HFFc6 (cell line): ENCODE data around the gene BSDC1. TPM values are rescaled to one million over a fixed set of nuclear protein-coding genes. Genes with fewer than 3 reads are reported as not detected.

Experiments
- DNase-seq: peaks from one replicate; pipeline ENCODE4 v3.0.0-alpha.2; 2018
- H3K27ac Mint-ChIP-seq: 2 replicates; pipeline ENCODE4 v1.8.0; 2020; ENCODE audit warnings: mild to moderate bottlenecking, mixed read lengths
- H3K27me3 Mint-ChIP-seq: 2 replicates; pipeline ENCODE4 v1.8.0; 2021; ENCODE audit warnings: mild to moderate bottlenecking, moderate library complexity, mixed read lengths; ENCODE audit not compliant: insufficient read depth
- H3K36me3 Mint-ChIP-seq: 2 replicates; pipeline ENCODE4 v1.8.0; 2021; ENCODE audit warnings: low read depth, mixed read lengths
- H3K4me1 Mint-ChIP-seq: 2 replicates; pipeline ENCODE4 v1.8.0; 2020; ENCODE audit warnings: low read depth, mixed read lengths
- H3K4me3 Mint-ChIP-seq: 2 replicates; pipeline ENCODE4 v1.8.0; 2020; ENCODE audit warnings: mild to moderate bottlenecking, moderate library complexity, mixed read lengths
- H3K9me3 Mint-ChIP-seq: 2 replicates; pipeline ENCODE4 v1.8.0; 2020; ENCODE audit warnings: mild to moderate bottlenecking, mixed read lengths
- CTCF ChIP-seq: fragments of 200-600 bp; sonication (generic); IDR thresholded peaks from 2 replicates; pipeline ENCODE4 v1.5.0; 2021; ENCODE audit warnings: antibody characterized with exemption, mild to moderate bottlenecking
- total RNA-seq, 6 experiments: library from RNA; stranded (reverse); fragmentation: NEBNext Ultra II Directional; extraction: Animal tissue kit (Norgen Biotek cat#: 25700); gene quantifications; 2 replicates in 1 of 6; 3 replicates in 5 of 6; pipeline ENCODE4 v1.2.3, GENCODE V29; 2021

BSDC1 gene
- total RNA-seq, 6 experiments from 2014 or later = 52.9 to 65.5 (median 60.1) TPM

- H3K4me3 Mint-ChIP-seq = no peak overlapping the region
- no peaks in the 10 kb centered on the region for H3K36me3 Mint-ChIP-seq
- H3K27ac Mint-ChIP-seq = no peak overlapping the region
- peaks cover 2% of the 10 kb centered on the region for H3K27me3 Mint-ChIP-seq
- H3K9me3 Mint-ChIP-seq = no peaks in the 10 kb centered on the region
- no peak for TF ChIP-seq CTCF
- no peak for DNase-seq
- peaks cover 27% of the 10 kb centered on the region for H3K4me1 Mint-ChIP-seq
Observed at GRCh38 chr1:32341186-32341757, 53.0 kb downstream of the BSDC1 start.

GRCh38 chr1:32339363-32339978 is 54.8 kb downstream of the BSDC1 start:
- Mint-ChIP-seq H3K27ac (no peak overlapping the region), H3K36me3 (no peaks in the 10 kb centered on the region), H3K9me3 (no peaks in the 10 kb centered on the region), H3K4me1 (peaks cover 32% of the 10 kb centered on the region), H3K27me3 (peaks cover 4% of the 10 kb centered on the region), H3K4me3 (no peak overlapping the region)
- peak; percentile 54 for DNase-seq
- no peak for TF ChIP-seq CTCF

GRCh38 chr1:32338637-32339145 is 55.5 kb downstream of the BSDC1 start:
- TF ChIP-seq CTCF = no peak
- 0 out of 2 replicates have a peak, but pooled peaks cover under 1% of the 10 kb centered on the region for H3K36me3 Mint-ChIP-seq
- DNase-seq = no peak
- no peak overlapping the region for H3K27ac Mint-ChIP-seq
- H3K4me3 Mint-ChIP-seq = no peak overlapping the region
- H3K9me3 Mint-ChIP-seq = no peaks in the 10 kb centered on the region
- peaks cover 32% of the 10 kb centered on the region for H3K4me1 Mint-ChIP-seq
- peaks cover 4% of the 10 kb centered on the region for H3K27me3 Mint-ChIP-seq

GRCh38 chr1:32337855-32338636 is 56.2 kb downstream of the BSDC1 start:
- no peak for TF ChIP-seq CTCF
- H3K9me3 Mint-ChIP-seq = no peaks in the 10 kb centered on the region
- H3K4me3 Mint-ChIP-seq = no peak overlapping the region
- H3K36me3 Mint-ChIP-seq = 0 out of 2 replicates have a peak, but pooled peaks cover 4% of the 10 kb centered on the region
- peaks cover 4% of the 10 kb centered on the region for H3K27me3 Mint-ChIP-seq
- H3K4me1 Mint-ChIP-seq = peaks cover 32% of the 10 kb centered on the region
- no peak for DNase-seq
- H3K27ac Mint-ChIP-seq = no peak overlapping the region

GRCh38 chr1:32336963-32337675 is 57.1 kb downstream of the BSDC1 start:
- H3K9me3 Mint-ChIP-seq = no peaks in the 10 kb centered on the region
- no peak for TF ChIP-seq CTCF
- DNase-seq = no peak
- H3K4me3 Mint-ChIP-seq = peak overlapping the region; percentile 56
- peaks cover 5% of the 10 kb centered on the region; the same call in 1 of the 2 replicates for H3K36me3 Mint-ChIP-seq
- H3K27ac Mint-ChIP-seq = no peak overlapping the region
- H3K27me3 Mint-ChIP-seq = peaks cover 4% of the 10 kb centered on the region
- H3K4me1 Mint-ChIP-seq = peaks cover 32% of the 10 kb centered on the region
